Activated effector memory CD4-positive, alpha-beta T cell treated with Interleukin-2 at 50 U/mL for 16 hours (primary cell): Measurements from ENCODE around the gene PRR5.
"Not testable (repeated sequence)": the region's sequence is repeated elsewhere in the genome, so short reads cannot be mapped to it uniquely, and the experiment has no call there.

Experiments used
- DNase-seq: peaks from one replicate; pipeline ENCODE4 v3.0.0-alpha.2; 2020

PRR5 gene

GRCh38 chr22:44673406-44673805 lies 28.6 kb upstream of the PRR5 start:
- no peak for DNase-seq

DNA sequence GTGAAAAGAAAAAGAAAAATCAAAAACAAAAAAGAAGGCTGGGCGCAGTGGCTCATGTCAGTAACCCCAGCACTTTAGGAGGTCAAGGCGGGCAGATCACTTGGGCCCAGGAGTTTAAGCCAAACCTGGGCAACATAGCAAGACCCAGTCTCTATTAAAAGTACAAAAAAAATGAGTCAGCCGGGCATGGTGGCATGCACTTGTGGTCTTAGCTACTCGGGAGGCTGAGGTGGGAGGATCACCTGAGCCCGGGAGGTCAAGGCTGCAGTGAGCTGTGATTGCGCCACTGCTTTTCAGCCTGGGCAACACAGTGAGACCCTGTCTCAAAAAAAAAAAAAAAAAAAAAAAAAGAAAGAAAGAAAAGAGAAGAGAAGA lies 26.0 kb upstream of the PRR5 start:
- DNase-seq: not testable (repeated sequence)

DNA sequence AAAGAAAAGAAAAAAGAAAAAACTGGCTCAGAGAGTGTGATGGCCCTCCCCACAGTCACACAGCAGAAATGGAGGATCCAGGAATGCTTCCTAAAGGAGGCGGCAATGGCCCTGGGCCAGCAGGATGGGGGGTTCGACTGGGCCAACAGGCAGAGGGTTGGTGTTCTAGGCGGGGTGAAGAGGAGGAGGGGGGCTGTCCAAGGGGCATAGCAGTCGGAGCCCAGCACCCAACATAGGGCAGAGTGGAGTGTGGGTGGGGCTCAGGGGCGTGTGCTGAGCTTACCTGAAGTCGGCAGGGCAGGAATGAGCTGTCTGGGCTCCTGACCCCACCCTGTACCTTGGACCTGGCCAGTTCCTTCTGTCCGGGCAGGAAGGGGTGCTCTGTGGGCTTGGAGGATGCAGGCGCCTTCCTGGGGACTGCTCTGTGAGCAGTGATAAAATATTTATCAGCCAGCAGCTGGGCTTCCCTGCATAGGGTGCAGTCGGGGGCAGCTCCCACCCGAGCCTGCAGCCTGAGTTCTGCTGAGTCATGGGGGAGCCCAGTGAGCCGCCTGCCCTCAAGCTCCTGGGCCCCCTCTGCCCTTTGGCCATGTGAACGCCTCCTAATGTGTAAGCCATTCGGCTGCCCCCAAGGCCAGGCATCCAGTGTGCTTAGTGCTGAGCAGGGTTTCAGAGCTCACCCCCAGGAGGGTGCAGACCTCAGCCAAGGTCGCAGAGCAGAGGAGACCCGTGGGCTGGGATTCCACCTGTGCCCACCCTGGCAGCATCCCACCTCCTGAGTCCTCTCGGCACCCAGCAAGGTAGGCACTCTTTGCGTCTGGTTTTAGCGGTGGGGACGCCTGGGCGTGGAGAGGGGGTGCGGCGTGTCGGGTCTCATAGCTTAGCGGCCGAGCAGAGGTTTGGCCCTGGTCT lies 25.3 kb upstream of the PRR5 start:
- no peak for DNase-seq

DNA sequence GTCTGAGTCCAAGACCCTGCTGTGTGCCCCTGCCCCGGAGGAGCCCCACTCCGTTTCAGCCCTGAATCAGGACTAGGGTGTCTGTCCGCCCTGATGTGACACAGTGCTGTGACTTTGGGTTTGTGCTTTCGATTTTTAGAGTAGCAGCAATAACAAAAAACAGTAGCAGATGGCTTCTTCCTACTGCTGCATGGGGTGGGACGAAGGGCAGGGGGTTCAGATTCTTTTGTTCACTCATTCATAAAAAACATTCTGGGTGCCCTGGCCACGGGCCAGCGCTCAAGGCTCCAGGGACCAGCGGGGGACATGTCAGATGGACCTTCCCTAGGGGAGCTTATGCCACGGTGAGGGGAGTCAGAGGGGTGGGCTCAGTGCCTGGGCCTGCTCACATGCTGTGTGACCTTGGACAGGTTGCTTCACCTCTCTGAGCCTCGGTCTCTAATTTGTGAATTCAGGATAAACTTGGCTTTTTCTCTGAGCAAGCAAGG lies 24.6 kb upstream of the PRR5 start:
- DNase-seq: no peak

DNA sequence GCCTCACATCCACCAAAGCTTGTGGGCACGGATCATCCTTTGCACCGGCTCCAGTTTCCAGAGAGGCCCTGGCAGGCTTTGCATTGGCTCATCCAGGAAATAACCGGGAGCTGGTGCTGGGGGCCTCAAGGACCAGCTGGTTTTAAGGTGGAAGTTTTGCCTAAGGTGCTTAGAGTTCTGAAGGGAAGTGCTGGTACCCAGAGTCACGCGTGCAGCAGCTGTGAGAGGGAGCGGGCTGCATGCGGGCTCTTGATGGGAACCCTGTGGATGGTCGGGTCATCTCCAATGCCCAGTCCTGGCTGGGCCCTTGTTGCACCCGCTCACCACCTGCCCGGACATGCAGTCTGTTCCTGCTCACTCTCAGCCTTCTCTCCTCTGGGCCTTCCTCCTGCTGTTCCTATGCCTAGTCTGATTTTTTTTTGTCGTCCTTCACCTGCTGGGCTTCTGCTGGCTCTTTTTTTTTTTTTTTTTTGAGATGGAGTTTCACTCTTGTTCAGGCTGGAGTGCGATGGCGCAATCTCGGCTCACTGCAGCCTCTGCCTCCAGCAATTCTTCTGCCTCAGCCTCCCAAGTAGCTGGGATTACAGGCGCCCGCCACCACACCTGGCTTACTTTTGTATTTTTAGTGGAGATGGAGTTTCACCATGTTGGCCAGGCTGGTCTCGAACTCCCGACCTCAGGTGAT lies 24.0 kb upstream of the PRR5 start:
- no peak for DNase-seq

- DNase-seq: no peak
These were observed 23.3 kb upstream of the PRR5 start for GRCh38 chr22:44678556-44679305.

DNA sequence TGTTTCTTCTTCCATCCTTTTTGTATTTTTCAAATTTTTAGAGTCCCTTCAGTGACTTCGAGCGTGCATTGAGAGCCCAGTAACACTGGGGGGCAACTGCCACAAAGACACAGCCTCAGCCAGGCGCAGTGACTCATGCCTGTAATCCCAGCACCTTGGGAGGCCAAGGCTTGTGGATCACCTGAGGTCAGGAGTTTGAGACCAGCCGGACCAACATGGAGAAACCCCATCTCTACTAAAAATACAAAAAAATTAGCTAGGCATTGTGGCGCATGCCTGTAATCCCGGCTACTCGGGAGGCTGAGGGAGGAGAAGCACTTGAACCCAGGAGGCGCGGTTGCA lies 22.7 kb upstream of the PRR5 start:
- DNase-seq: not testable (repeated sequence)

DNA sequence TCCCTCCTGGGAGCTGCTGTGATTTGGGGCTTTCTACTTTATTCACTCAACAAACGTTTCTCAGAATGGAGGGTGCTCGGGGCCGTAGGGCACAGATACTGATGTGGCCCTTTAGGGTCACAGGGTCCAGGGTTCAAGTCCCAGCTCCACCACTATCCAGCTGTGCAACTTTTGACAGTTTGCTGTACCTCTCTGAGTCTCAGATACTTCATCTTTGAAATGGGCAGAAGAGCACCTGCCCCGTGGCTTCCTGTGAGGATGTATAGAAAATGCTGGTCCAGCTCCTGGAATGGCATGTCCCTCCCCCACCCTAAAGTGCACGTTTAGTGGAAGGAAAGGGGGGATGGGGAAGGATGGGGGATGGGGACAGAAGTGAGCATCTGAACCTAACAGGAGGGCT lies 21.9 kb upstream of the PRR5 start:
- DNase-seq: no peak

DNA sequence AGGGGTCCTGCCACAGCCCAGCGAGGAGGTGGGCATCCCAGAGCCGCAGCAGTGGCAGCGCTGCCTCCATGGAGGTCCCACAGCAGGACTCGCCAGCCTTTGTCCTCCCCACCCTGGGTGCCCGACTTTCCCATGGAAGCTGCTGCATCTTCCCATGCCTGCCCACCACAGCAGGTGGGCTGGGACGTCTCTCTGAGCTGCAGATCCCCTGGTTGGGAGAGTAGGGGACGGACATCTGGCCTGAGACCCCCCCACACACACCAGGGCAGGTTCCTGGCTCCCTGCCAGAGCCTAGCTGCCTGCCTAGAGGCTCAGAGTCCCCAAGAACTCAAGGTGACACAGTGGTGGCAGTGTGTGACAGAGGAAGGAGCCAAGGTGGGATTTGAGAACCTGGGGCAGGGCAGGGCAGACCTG lies 21.5 kb upstream of the PRR5 start:
- no peak for DNase-seq

DNA sequence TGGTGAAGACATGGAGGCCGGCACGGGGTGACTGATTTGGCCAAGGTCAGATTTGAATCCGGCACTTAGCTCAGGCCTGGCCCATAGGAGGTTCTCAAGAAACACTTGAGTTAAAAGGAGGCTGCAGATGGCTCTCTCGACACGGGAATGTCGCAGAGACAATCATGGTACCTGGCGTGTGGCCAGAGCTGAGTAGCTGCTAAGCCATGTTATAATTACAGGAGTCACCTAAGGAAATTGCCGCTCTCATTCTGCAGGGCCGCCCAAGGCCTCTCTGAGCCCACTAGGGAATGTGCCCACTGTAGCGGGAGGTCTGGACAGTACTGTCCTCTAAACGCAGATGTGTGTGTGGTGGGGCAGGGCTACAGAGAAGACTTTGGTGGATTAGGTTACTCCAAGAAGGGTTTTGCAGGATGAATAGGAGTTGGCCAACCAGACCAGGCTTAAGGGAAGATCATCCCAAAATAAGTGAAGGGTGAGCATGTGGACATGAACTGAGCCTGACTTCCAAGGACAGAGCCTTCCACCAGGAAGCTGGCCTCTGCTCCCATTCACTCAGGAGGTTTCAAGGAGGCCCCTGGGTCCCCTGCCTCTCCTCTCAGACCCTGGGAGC lies 19.3 kb upstream of the PRR5 start:
- no peak for DNase-seq

DNA sequence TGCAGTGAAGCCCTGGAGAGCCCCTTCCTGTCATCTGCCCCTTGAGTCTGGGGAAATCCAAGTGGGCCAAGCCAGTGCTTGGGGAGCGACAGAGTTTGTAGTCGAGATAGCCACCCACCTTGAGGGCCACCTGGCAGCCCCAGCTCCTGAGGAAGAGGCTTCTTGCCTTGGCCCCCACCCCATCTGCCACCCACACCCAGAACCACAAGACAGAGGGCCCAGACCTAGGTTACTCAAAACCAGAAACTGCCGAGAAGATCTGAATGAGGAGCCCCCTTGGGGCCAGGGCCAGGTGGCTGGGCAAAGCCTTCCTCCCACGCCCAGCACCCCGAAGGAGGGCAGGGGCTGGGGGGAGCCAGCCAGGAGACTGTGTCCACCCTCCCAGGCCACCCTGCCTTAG lies 18.8 kb upstream of the PRR5 start:
- no peak for DNase-seq

- no peak for DNase-seq
These were observed 18.1 kb upstream of the PRR5 start for GRCh38 chr22:44683881-44684280.

DNA sequence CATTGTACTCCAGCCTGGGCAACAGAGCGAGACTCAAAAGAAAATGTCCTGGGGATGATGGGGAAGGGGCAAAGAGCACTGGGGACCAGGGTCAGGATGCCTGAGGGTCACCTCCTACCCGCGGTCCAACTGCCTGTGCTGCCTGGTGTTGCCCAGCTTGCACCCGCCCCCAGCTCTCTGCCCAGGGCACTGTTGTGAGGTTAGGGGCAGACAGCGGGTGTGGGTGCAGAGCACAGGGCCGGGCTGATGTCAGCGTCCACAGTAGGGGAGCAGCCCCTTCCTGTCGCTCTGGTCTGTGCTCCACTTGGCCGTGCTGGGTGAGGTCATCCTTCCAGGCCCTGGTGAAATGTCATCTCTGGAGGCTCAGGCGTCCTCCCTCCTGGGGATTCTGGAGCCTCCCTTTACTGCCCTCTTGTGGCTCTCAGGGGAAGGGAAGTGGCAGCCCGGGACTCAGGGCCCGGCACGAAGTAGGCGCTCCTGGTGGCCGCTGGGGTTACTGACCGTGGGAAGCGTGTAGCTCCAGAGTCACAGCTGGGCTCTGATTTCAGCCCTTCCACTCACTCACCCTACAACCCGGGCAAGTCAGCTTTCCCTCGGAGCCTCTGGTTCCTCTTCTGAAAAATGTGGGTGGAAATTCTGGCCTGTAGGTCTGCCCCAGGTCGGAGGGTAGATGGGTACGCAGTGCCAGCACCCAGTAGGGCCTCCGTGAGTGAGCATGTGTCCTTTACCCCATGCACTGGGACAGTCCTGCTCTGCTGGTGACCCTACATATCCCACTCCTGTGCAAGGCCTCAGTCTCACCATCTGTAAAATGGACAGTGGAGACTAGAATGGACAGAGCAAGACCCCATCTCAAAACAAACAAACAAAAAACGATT lies 17.3 kb upstream of the PRR5 start:
- DNase-seq: peak; percentile 77

GRCh38 chr22:44685384-44686056 lies 16.5 kb upstream of the PRR5 start:
- peak; percentile 80 for DNase-seq

- no peak for DNase-seq
These were observed 15.0 kb upstream of the PRR5 start for GRCh38 chr22:44686873-44687600.

DNA sequence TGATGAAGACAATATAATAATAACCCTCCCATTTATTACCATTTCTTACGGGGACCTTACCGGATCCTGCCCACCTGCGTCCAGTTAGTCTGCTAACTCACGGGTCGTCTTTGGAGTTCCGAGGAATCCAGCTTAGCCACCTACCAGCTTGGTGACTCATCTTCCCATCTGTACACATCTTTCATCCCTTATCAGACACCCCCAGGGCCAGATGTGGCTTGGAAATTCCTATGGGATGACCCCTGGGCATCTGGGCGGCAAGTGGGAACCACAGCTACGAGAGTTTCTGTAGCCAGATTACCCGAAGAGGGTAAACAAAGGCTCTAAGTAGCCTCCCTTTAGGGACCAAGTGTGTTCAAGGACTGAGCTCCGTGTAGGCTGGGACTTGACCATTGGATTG lies 12.8 kb upstream of the PRR5 start:
- DNase-seq: no peak

DNA sequence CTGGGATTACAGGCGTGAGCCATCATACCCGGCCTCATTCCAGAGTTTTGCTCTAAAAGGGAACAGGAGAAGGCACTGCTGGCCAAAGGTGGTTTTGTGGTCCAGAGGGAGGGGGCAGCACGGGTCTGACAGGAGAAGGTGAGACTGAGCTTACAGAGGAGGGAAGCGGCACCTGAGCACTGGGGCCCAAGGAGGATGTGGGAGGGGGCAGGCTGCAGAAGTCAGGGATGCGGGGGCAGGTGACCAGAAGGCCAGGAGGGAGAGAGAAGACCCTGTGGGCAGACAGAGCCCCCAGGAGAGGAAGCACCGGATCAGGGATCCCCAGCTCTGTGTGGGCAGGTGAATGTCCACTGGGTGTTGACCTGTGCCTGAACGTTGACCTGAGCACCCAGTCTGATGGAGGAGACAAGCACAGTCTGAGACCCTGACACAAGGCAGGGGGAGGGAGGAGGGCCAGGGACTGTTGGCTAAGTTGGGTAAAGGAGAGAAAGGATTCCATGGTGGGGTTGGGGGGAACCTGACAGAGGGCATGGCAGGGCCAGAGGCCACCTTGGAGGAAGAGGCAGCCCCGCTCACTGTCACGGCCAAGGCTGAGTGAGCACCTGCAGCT lies 12.0 kb upstream of the PRR5 start:
- DNase-seq: no peak

DNA sequence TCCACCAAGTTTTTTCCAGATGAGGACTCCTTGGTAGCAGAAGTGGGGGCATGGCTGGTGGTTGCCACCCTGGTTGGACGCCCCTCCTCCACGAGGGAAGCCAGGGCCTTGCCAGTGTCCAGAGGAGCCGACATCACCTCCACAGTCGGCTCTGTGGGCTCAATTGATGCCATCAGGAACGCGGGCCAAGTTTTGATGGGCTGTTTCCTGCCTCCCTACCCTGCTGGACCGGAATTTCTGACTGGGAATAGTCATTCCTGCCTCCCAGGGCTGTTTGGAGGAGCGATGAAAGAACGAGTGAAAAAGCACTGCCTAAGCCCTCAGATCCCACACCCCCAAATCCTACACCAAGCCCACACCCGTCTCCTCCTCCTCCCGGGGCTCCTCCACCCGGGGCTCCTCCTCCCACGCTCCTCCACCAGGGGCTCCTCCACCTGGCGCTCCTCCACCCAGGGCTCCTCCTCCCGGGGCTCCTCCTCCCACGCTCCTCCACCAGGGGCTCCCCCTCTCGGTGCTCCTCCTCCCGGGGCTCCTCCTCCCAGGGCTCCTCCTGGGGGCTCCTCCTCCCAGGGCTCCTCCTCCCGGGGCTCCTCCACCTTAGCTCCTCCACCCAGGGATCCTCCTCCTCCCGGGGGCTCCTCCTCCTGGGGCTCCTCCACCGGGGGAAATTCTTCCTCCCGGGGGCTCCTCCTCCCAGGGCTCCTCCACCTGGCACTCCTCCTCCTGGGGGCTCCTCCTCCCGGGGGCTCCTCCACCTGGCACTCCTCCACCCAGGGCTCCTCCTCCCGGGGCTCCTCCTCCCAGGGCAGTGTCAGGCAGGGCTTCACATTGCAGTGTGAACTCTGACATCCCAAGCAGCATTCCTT lies 10.0 kb upstream of the PRR5 start:
- no peak for DNase-seq

GRCh38 chr22:44692662-44693007 lies 9.4 kb upstream of the PRR5 start:
- no peak for DNase-seq
